Fibroblast of lung (primary cell): ENCODE data around the gene C3orf18. TPM values are rescaled to one million over a fixed set of nuclear protein-coding genes. Genes with fewer than 3 reads are reported as not detected.

Experiments
- DNase-seq, 2 donors: peaks; one replicate each; pipeline versions ENCODE4 v3.0.0 to v3.0.0-alpha.2; 2010; ENCODE audit warnings: low read depth in 2 of 2
- H2AFZ ChIP-seq: 2 replicates; pipeline ENCODE4 v1.5.1; 2012; ENCODE audit warnings: low read length, control low read depth, inconsistent platforms
- H3K27ac ChIP-seq: 2 replicates; pipeline ENCODE4 v1.5.1; 2011; ENCODE audit warnings: low read length, control low read depth; ENCODE audit not compliant: insufficient read depth
- H3K27me3 ChIP-seq: 2 replicates; pipeline ENCODE4 v1.5.1; 2011; ENCODE audit warnings: mild to moderate bottlenecking, low read length; ENCODE audit not compliant: control insufficient read depth, insufficient read depth
- H3K36me3 ChIP-seq: 2 replicates; pipeline ENCODE4 v1.5.1; 2011; ENCODE audit warnings: low read length; ENCODE audit not compliant: control insufficient read depth, insufficient read depth
- H3K4me1 ChIP-seq: 2 replicates; pipeline ENCODE4 v1.5.1; 2011; ENCODE audit warnings: low read length; ENCODE audit not compliant: control insufficient read depth, insufficient read depth; ENCODE audit errors: extremely low read depth
- H3K4me2 ChIP-seq: 2 replicates; pipeline ENCODE4 v1.5.1; 2011; ENCODE audit warnings: low read length, control low read depth; ENCODE audit not compliant: insufficient read depth; ENCODE audit errors: extremely low read depth
- H3K4me3 ChIP-seq, 4 experiments: fragments of 200-600 bp in 1 of 4; sonication (generic) in 1 of 4; replicated peaks in 1 of 4; 2 replicates each; pipeline ENCODE4 v1.5.1; 2011 to 2016; ENCODE audit warnings: low read length in 4 of 4, low read depth in 3 of 4, mild to moderate bottlenecking in 3 of 4, control low read depth in 2 of 4, inconsistent platforms in 1 of 4, mixed read lengths in 1 of 4; ENCODE audit not compliant: insufficient read depth in 1 of 4; ENCODE audit errors: control extremely low read depth in 1 of 4
- H3K79me2 ChIP-seq: 2 replicates; pipeline ENCODE4 v1.5.1; 2012; ENCODE audit warnings: mild to moderate bottlenecking, low read length, inconsistent platforms; ENCODE audit not compliant: control insufficient read depth, insufficient read depth
- H3K9ac ChIP-seq: 2 replicates; pipeline ENCODE4 v1.5.1; 2011; ENCODE audit warnings: mild to moderate bottlenecking, low read length, control low read depth; ENCODE audit not compliant: insufficient read depth
- H3K9me3 ChIP-seq: 2 replicates; pipeline ENCODE4 v1.5.1; 2012; ENCODE audit warnings: low read depth, low read length; ENCODE audit not compliant: control insufficient read depth, insufficient read depth
- H4K20me1 ChIP-seq: 2 replicates; pipeline ENCODE4 v1.5.1; 2011; ENCODE audit warnings: low read length; ENCODE audit not compliant: control insufficient read depth, insufficient read depth; ENCODE audit errors: extremely low read depth
- CTCF ChIP-seq, 2 donors: IDR thresholded peaks in 1 of 2; conservative IDR thresholded peaks in 1 of 2; 1 replicate in 1 of 2; 2 replicates in 1 of 2; pipeline ENCODE4 v1.5.1; 2011 to 2012; ENCODE audit warnings: low read length in 2 of 2, control low read depth in 1 of 2, inconsistent platforms in 1 of 2, low read depth in 1 of 2, mild to moderate bottlenecking in 1 of 2
- EZH2 ChIP-seq: IDR thresholded peaks from 2 replicates; pipeline ENCODE4 v1.5.1; 2012; ENCODE audit warnings: low read length, control low read depth, mild to moderate bottlenecking; ENCODE audit errors: missing control alignments
- polyA plus RNA-seq, 2 donors: library from polyadenylated mRNA; depleted of rRNA in 1 of 2; stranded (reverse) in 1 of 2; unstranded in 1 of 2; fragments of >200 nt; gene quantifications; 2 replicates each; pipeline ENCODE4 v1.2.1, GENCODE V29; 2011 to 2012; ENCODE audit warnings: missing spikeins in 1 of 2
- total RNA-seq: library from RNA; depleted of rRNA; stranded (reverse); fragments of >200 nt; gene quantifications from 2 replicates; pipeline ENCODE4 v1.2.1, GENCODE V29; 2014

C3orf18 gene
- total and polyA plus RNA-seq, 2 donors (not counting 1 experiment from before 2014, with no cell fraction given) = 8.7 to 25.8 TPM

- no peaks in the 10 kb centered on the region for H4K20me1 ChIP-seq
- no peak overlapping the region for H3K27ac ChIP-seq
- no peak overlapping the region for H3K9ac ChIP-seq
- peaks cover 11% of the 10 kb centered on the region for H3K4me1 ChIP-seq
- no peaks in the 10 kb centered on the region for H3K9me3 ChIP-seq
- peaks cover 6% of the 10 kb centered on the region for H3K36me3 ChIP-seq
- H3K79me2 ChIP-seq = no peaks in the 10 kb centered on the region
- TF ChIP-seq CTCF (conservative IDR thresholded peaks at IDR 0.05 in 1 of 2, IDR thresholded peaks at IDR 0.05 in 1 of 2; ENCODE audit: low read depth in 1 of 2, low read length in 2 of 2) = no peak
- no peak for TF ChIP-seq EZH2
- no peak overlapping the region for H2AFZ ChIP-seq
- DNase-seq = no peak
- no peak overlapping the region for H3K4me2 ChIP-seq
- no peaks in the 10 kb centered on the region for H3K27me3 ChIP-seq
- no peak overlapping the region for H3K4me3 ChIP-seq
These were observed 39.9 kb upstream of the C3orf18 start for GRCh38 chr3:50607271-50608091.

- no peaks in the 10 kb centered on the region for H4K20me1 ChIP-seq
- H3K27me3 ChIP-seq = no peaks in the 10 kb centered on the region
- no peak overlapping the region for H2AFZ ChIP-seq
These were observed 39.0 kb upstream of the C3orf18 start for GRCh38 chr3:50606596-50606995.

GRCh38 chr3:50605901-50606326 is 38.4 kb upstream of the C3orf18 start:
- no peak for DNase-seq
- peaks cover 6% of the 10 kb centered on the region for H3K36me3 ChIP-seq
- TF ChIP-seq CTCF (conservative IDR thresholded peaks at IDR 0.05 in 1 of 2, IDR thresholded peaks at IDR 0.05 in 1 of 2; ENCODE audit: low read depth in 1 of 2, low read length in 2 of 2) (no peak), EZH2 (no peak)
- H3K27me3 ChIP-seq = no peaks in the 10 kb centered on the region
- no peak overlapping the region for H3K4me2 ChIP-seq
- no peak overlapping the region for H2AFZ ChIP-seq
- peaks cover 15% of the 10 kb centered on the region for H3K4me1 ChIP-seq
- H3K79me2 ChIP-seq = no peaks in the 10 kb centered on the region
- H3K4me3 ChIP-seq = no peak overlapping the region
- no peak overlapping the region for H3K9ac ChIP-seq
- H4K20me1 ChIP-seq = no peaks in the 10 kb centered on the region
- no peaks in the 10 kb centered on the region for H3K9me3 ChIP-seq
- no peak overlapping the region for H3K27ac ChIP-seq

More at GRCh38 chr3:50606596-50606995, 39.0 kb upstream of the C3orf18 start:
- Histone ChIP-seq H3K4me3 (no peak overlapping the region), H3K79me2 (no peaks in the 10 kb centered on the region), H3K4me2 (no peak overlapping the region), H3K9ac (no peak overlapping the region), H3K27ac (no peak overlapping the region), H3K36me3 (peaks cover 6% of the 10 kb centered on the region), H3K9me3 (no peaks in the 10 kb centered on the region), H3K4me1 (peaks cover 13% of the 10 kb centered on the region)
- TF ChIP-seq CTCF (conservative IDR thresholded peaks at IDR 0.05 in 1 of 2, IDR thresholded peaks at IDR 0.05 in 1 of 2; ENCODE audit: low read depth in 1 of 2, low read length in 2 of 2) = no peak
- no peak for TF ChIP-seq EZH2
- DNase-seq = no peak
